ENCODE results near the gene ANTXRL. TPM values are rescaled to one million over a fixed set of nuclear protein-coding genes. Genes with fewer than 3 reads are reported as not detected.
"Not testable (repeated sequence)": the region's sequence is repeated elsewhere in the genome, so short reads cannot be mapped to it uniquely, and the experiment has no call there.

Gene ANTXRL
- polyA plus RNA-seq, 1 donor from 2014 or later, result not detected

- TF ChIP-seq REST (IDR thresholded peaks at IDR 0.05; ENCODE audit: borderline replicate concordance), result no peak
These were observed 26.2 kb downstream of the ANTXRL start (continued) for GRCh38 chr10:46312953-46313352.

GRCh38 chr10:46314071-46314470 is 27.3 kb downstream of the ANTXRL start:
- no peak for TF ChIP-seq RAD21 (conservative IDR thresholded peaks at IDR 0.05)
- TF ChIP-seq TAF1 (IDR thresholded peaks at IDR 0.05; ENCODE audit: low read depth), result no peak
- no peak for TF ChIP-seq REST (IDR thresholded peaks at IDR 0.05; ENCODE audit: borderline replicate concordance)
- TF ChIP-seq CTCF (IDR thresholded peaks at IDR 0.05; ENCODE audit: poor library complexity, severe bottlenecking), result no peak
- no peak for TF ChIP-seq EP300 (conservative IDR thresholded peaks at IDR 0.05; ENCODE audit: poor library complexity, severe bottlenecking)
- no peak for TF ChIP-seq EZH2 (IDR thresholded peaks at IDR 0.05; ENCODE audit: borderline replicate concordance, insufficient read depth, low read length, poor library complexity, severe bottlenecking)
- H3K36me3 ChIP-seq (ENCODE audit: insufficient read depth, low read length), result no peaks in the 10 kb centered on the region

GRCh38 chr10:46315071-46315860 is 28.5 kb downstream of the ANTXRL start:
- not testable (repeated sequence) for H3K36me3 ChIP-seq (ENCODE audit: insufficient read depth, low read length); H2AFZ ChIP-seq (ENCODE audit: low read depth, low read length); H3K9me2 ChIP-seq (ENCODE audit: insufficient read depth, low read length); H3F3A ChIP-seq (ENCODE audit: insufficient read depth, low read length, poor library complexity, severe bottlenecking); H3K4me2 ChIP-seq (ENCODE audit: low read length); H3K9me3 ChIP-seq (ENCODE audit: low read length); H4K20me1 ChIP-seq (ENCODE audit: insufficient read depth); H3K27me3 ChIP-seq (ENCODE audit: insufficient read depth, low read depth, low read length); H3K9ac ChIP-seq (ENCODE audit: low read length); H3K4me3 ChIP-seq (ENCODE audit: low read length); H3K27ac ChIP-seq (ENCODE audit: low read length); H3K79me2 ChIP-seq (replicated peaks; ENCODE audit: insufficient read depth, low read length)

More at GRCh38 chr10:46314071-46314470, 27.3 kb downstream of the ANTXRL start:
- Histone ChIP-seq H3K27ac (ENCODE audit: low read length) (no peak overlapping the region), H3F3A (ENCODE audit: insufficient read depth, low read length, poor library complexity, severe bottlenecking) (no peaks in the 10 kb centered on the region), H4K20me1 (ENCODE audit: insufficient read depth) (no peaks in the 10 kb centered on the region), H3K27me3 (ENCODE audit: insufficient read depth, low read depth, low read length) (no peaks in the 10 kb centered on the region), H3K4me2 (ENCODE audit: low read length) (no peak overlapping the region), H3K9me2 (ENCODE audit: insufficient read depth, low read length) (no peaks in the 10 kb centered on the region), H3K9me3 (ENCODE audit: low read length) (no peaks in the 10 kb centered on the region), H2AFZ (ENCODE audit: low read depth, low read length) (no peak overlapping the region), H3K9ac (ENCODE audit: low read length) (no peak overlapping the region), H3K4me3 (ENCODE audit: low read length) (no peak overlapping the region), H3K79me2 (replicated peaks; ENCODE audit: insufficient read depth, low read length) (no peaks in the 10 kb centered on the region)

Measured in neural cell (in vitro differentiated cells).